Measurements from ENCODE around the gene NCAPG2.
"Not testable (repeated sequence)": the region's sequence is repeated elsewhere in the genome, so short reads cannot be mapped to it uniquely, and the experiment has no call there.

NCAPG2 gene

DNA sequence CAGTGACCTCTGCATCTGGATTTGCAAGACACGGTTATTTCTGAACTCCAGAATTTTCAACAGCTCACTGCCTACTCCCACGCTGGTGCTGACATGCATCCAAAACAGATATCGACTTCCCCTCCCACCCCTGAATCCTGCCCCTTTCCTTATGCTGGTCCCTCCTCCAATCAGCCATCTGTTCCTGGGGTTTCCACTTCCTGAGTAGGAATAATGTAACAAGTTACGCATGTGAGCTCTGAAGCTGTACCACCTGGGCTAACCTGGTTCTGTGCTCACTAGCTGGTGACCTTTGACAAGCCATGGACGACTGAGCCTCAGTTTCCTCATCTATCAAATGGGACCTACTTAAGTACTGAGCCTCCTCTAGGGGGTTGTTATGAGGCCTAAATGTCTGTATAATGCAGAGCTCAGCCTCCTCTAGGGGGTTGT is 1.7 kb upstream of the NCAPG2 start:
- DNase-seq = no peak

DNA sequence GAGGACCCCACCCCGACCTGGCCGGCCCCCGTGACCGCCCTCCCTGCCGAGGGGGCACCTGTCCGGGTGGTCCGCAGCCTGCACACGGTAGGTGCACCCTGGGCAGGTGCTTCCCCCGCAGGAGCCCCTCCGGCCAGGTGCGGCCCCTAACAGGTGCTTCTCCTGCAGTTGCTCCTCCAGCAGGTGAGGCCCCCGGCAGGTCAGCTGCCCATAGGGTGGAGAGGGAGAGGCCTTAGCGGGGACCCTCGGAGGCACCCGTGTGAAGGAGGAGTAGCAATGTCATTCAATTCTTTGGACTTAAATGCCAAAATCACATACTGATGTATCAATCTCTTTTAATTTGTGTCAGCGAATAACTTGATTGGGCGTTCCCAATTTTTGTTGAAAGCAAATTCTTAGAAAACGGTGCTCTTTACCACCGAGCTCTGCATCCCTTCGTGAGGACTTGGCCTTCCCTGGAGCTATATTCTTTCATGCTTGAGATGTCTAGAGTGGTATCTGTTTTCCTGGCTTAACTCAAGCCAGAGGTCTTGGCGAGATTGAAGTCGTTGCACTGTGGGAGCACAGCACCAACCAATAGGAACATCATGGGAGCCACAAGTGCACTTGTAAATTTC is 738 bp upstream of the NCAPG2 start:
- no peak for DNase-seq

DNA sequence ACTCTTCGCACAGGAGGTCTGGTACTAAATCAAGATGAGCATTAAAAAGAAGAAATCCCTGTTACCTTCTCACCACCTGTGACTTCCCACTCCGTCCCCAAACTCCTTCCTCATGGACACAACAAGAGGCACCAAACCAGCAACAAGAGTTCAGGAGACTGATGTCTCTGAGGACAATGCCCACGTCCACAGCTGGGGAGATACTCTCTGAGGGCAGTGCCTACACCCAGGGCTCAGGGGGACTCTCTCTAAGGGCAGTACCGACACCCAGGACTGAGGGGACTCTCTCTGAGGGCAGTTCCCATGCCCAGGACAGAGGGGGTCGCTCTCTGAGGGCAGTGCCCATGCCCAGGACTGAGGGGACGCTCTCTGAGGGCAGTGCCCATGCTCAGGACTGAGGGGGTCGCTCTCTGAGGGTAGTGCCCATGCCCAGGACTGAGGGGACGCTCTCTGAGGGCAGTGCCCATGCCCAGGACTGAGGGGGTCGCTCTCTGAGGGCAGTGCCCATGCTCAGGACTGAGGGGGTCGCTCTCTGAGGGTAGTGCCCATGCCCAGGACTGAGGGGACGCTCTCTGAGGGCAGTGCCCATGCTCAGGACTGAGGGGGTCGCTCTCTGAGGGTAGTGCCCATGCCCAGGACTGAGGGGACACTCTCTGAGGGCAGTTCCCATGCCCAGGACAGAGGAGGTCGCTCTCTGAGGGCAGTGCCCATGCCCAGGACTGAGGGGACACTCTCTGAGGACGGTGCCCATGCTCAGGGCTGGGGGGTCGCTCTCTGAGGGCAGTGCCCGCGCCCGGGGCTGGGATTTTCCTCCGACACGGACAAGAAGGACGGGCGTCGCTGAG is 703 bp downstream of the NCAPG2 start:
- DNase-seq = peak; percentile 31

DNA sequence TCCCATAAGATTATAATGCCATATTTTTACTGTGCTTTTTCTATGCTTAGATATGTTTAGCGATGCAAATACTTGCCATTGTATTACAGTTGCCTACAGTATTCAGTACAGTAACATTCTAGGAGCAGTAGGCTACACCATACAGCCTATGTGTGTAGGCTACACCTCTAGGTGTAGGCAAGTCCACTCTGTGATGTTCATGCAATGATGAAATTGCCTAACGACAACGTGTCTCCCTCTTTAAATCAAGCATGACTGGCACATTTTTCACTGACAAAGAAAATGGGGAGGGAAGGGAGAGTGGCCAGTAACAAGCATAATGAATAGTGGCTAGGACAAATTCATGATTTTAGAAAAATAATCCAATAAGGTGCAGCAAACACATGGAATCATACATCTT is 1.7 kb downstream of the NCAPG2 start:
- no peak for DNase-seq

DNA sequence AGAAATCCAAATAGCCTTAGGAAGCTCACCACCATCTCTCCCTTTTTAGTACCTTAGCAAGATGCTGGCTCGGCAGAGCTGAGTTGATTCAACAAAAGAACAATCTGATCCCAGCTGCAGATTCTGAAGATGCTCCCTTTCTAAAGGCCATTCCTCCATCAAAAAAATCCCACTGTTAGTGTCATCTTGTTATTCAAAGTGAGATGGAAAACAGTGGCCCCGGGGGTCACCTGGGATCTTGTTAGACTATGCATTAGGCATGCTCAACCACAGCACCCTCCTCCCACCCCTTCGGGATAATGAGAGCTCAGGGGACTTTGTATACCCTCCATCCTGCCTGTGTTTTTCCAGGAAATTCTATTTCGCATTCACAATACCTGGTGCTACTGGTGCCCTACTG is 2.4 kb downstream of the NCAPG2 start:
- DNase-seq = no peak

DNA sequence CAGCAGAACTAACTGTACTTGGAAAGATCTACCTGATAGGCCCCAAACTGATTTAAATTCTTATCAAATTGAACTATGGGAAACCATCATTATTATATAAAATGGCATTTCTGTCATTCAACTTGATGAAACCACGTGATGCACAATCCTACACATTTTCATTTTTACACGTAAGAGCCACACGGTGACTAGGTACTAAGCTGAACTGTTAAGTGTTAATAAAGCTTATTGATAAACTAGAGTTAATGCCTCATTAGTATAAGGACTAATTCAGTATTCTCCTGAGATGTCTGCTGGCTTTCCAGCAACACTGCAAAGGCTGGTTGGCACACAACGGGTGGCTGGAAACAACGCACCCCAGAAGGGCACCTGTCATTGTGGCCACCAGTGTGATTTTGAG is 4.6 kb downstream of the NCAPG2 start:
- DNase-seq = no peak

DNA sequence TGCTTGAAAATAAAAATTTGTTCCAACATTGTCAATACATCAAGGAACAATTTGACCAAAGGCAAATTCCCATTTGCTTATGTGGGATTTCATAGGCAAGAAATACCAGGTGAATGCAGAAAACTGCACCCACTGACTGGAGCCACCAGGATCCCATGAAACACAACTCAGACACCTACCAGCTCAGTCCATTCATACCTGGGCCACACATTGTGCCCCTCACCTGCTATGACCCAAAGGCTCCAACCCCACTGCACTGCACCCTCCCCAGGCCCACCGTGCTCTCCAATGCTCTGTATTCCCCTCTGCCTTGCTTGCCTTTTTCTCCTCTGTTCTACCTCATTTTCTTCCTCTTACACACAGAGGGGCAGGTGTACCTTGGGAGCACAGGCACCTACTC is 5.3 kb downstream of the NCAPG2 start:
- no peak for DNase-seq

DNA sequence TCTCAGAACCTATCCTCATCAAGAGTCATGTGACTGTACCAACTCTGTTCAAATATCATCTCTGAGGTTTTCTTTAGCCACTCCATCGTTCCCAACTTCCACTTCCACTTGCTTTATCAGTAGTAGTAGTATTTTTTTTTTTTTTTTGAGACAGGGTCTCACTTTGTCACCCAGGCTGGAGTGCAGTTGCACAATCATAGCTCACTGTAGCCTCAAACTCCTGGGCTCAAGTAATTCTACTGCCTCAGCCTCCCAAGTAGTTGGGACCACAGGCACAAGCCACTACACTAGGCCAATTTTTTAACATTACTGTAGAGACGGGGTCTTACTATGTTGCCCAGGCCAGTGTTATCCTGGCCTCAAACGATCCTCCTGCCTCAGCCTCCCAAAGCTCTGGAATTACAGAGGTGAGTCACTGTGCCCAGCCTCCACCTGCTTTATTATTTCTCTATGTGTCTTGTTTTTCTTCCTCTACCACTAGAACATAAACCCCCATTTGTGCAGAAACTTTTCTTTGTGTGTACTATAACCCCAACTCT is 5.9 kb downstream of the NCAPG2 start:
- DNase-seq = no peak

DNA sequence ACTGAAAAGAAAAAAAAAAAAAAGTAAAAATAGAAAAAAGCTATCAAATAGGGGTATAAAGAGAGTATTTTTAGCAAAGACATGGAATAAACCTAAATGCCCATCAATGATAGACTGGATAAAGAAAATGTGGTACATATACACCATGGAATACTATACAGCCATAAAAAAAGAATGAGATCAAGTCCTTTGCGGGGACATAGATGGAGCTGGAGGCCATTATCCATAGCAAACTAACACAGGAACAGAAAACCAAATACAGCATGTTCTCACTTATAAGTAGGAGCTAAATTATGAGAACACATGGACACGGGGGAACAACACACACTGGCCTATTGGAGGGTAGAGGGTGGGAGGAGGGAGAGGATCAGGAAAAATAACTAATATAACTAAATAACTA is 7.0 kb downstream of the NCAPG2 start:
- not testable (repeated sequence) for DNase-seq

DNA sequence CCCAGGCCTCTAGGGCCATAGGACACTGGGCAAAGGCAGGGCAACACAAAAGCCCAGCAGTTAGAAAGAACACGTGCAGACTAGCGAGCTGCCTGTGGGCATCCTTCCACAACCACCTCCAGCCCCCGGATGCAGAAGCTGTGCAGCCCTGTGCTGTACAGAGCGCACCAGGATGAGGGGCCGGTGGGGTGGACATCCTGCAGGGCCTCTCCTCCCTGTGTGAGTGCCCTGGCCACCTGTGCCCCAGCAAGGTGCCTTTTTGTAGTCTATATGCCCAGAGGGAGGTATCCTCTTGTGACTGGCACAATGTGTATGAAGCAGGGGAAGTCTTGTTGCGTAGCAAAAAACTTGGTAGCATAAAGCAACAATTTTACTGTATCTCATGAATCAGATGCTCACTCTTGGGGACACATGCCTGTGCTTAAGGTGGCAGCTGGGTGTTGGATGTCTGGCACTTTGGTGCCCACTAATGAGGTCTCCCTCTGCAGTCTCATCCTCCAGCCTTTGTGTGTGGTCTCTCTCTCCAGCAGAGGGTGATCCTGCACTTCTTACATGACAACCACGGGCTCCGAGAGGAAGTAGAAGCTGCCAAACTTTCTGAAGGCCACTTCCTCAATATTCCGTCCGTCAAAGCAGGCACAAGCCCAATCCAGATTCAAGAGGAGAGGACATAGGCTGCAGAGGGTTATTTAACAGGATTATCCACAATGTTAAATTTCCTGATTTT is 8.7 kb downstream of the NCAPG2 start:
- DNase-seq = peak; percentile 69

DNA sequence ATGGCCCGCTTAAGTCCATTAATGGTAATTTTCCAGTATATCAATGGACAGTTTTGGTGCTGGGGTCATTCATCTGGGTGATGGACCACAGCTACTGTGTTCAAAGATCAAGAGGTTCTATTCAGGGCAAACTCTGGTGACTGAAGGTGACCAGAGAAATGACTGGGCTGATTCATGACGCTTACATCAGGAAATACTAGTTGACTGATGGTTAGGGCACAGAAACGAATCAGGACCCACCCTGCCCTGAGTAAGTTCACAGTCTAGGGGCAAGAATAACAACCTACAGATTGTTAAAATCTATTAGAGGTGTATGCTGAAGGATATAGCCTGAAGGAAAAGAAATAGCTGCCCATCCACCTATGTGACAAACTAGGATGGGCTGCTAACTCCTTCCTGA is 9.5 kb downstream of the NCAPG2 start:
- DNase-seq = no peak

DNA sequence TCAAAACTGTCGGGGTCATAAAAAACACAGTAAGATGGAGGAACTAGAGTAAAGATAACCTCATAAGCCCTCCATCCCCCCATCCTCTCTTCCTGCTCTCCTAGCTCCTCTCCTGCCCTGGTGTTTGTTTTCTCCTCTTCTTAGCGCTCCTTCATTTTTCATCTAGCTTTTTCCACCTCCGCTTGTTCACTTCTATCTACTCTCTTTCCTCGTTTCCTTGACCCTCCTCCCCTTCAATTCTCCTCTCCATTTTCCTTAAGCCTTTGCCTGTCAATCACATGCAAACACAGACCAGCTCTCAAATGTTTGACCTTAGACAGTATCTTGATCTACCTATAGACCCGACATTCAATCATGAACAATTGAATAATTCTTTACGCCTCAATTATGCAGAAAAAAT is 10.0 kb downstream of the NCAPG2 start:
- DNase-seq = no peak

DNA sequence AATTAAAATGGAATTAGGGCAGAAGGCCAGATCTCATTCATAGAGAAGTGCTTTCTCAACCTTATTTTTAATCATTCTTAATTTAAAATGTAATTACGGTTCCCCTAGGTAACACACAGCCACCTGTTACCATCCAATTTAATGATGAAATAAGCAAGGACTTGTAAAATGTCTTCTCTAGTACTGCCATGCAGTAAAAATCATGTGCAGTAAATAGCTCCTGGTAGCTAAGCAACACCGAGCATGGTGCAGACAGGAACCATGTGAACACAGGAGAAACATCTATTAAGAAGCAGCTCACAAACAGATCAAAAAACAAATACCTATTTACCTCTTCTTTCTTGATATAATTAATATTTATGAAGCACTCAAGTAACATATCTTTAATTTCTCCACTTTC is 15.1 kb downstream of the NCAPG2 start:
- DNase-seq = no peak

DNA sequence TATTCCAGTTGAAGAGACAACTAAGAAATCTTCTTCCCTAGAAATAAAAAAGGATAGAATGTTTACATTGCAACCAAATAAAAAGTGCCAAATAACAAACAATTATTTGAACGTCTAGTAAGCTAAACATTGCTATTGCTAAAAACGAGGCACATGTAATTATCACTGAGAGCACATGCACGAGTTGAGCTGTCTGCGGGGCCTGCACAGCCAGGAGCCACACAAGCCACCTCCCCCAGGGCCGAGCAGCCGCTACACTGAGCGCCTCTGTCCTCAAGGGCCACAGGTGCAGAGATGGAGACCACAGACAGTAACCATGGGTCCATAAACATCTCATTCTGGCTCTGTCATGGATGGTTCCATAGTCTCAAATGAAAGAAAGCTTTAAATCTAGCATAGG is 17.2 kb downstream of the NCAPG2 start:
- no peak for DNase-seq

DNA sequence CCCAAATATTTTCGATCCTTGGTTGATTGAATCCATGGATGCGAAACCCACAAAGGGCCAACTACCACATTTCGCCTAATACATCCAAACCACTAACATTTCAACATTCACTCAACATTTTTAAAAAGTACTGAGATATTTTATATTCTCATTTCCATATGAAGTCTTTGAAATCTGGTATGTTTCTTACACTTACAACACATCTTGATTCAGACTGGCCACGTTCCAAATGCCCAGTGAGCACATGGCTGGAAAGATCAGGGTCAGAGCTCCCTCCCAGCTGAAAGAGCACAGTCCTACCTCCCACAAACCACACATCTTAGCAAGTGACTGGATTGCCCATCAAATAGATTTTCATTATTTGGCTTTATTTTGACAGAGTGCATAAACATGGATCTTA is 18.9 kb downstream of the NCAPG2 start:
- DNase-seq = no peak

DNA sequence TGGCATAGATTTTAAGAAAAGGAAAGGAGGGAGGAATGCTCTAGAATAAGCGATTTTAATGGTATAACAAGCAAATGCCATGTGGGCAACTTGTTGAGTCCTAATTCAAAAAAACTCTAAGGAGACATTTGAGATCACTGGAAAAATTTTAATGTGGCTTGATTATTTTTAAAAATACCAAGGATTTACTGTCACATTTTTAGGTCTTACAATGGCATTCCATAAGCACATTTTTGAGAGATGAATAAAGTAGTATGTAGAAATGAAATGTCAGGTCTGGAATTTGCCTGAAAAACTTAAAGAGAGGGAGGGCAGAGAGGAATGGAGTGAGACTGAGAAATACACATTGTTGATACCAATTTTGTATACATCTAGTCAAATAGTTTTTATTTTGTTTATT is 20.3 kb downstream of the NCAPG2 start:
- no peak for DNase-seq

DNA sequence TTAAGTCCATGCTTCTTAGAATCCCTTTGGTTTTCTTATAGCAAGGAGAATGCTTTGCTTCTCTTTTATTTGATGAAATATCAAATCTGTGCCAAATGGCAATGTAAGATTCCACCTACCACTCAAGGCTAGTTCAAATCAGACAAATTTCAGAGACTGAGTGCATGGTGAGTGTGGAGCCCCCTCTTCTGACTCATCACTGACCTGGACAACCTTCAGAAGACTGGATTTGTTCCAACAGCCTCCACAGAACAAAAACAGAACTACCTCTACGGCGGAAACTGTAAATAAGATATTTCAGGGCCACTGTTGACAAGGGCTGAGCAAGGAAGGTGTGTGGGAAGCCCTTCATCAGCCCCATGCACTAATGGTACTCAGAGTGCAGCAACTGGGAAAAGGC is 21.1 kb downstream of the NCAPG2 start:
- DNase-seq = no peak

DNA sequence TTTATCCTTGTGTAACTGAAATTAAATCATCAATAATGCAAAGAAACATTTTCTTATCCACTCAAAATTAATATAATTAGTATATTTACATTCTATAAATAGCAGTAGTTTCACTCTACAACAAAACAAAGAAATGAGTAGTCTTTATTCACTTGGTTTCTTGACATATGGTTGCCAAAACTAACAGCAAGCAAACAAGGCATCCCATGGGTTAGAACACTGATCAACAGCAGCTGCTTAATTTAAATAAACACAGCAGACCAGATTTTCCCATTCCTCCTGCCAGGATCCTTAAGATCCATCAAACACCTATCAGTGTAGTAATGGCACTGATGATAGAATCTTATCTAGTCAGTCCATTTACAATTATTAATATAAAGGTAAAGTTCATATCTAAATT is 22.1 kb downstream of the NCAPG2 start:
- no peak for DNase-seq

DNA sequence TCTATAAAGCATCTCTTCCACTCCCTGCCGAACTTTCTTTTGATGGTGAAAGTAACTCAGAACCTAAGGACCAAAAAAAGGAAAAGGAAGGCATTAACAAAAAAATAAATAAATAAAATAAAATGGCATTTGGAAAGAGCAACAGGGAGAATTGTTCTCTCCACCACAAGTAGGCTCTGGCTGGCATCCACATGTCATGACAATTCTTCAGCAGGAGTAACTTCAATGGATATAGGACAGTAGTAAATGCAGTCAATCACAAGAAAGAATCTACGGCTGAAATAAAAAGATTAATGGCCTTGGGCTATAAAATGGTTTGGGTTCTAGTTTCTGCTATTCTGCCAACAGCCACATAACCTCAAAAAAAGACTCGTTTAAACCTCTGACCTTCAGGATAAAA is 23.9 kb downstream of the NCAPG2 start:
- DNase-seq = no peak

DNA sequence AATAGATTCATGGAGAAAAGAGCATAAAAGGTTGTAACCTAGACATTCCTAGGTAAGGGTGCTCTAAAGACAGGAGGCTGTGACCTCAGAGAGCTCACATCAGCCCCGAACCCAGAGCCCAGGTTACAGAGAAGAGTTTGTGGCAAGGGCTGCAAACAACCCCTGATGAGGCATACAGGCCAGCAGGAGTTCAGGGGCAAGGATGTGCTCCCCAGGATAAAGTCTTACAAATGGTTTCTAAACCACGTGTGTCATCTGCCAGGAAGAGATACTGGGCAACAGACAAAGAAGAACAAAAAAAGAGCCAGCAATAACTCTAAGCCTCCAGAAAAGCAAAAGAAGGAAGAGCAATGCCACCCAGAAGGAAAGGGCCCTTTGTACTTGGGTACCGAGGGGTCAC is 27.7 kb downstream of the NCAPG2 start:
- no peak for DNase-seq

DNA sequence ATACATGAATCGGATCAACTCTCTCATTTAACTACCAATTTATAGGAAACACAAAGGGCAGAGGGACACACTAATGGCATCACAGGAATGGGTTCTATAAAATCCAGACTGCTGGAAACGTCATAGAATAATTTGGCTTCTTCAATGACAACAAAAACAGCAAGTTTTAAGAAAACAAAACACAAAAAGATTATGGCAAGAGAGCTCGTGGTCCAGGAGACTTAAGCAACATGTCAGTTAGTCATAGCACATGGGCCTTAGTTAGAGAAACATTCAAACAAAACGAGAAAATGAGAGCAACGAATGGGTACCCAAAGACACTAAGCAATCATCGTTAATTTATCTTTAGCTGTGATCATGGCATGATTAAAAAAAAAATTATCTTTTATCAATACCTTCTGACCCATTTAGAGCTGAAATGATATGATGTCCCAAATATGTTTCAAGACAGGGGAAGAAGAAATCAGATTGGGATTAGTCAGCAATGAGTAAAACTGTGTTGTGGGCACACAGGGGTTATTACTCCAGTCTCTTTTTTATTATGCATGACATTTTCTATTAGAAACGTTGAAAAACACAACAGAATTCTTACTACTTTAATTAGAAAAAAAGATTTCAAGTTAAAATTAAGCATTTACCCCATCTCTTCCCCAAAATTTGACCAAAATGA is 28.3 kb downstream of the NCAPG2 start:
- no peak for DNase-seq

DNA sequence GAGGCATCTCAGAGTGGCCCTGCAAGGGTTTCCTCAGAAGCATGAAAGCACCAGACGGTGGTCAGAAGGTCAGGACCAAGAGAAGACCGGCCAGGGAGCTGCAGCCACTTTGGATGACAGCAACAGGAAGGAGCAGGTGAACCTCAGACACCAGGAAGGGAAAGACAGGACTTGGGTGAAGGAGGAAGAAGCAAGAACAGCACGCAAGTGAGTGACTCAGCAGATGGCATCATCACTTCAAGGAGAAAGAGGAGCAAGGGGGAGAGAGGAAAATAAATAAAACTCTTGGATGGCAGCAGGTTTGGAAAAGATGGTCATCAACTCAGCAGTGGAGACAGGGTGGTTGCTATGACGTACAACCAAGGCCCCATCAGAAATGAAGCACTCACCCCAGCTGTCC is 31.6 kb downstream of the NCAPG2 start:
- no peak for DNase-seq

DNA sequence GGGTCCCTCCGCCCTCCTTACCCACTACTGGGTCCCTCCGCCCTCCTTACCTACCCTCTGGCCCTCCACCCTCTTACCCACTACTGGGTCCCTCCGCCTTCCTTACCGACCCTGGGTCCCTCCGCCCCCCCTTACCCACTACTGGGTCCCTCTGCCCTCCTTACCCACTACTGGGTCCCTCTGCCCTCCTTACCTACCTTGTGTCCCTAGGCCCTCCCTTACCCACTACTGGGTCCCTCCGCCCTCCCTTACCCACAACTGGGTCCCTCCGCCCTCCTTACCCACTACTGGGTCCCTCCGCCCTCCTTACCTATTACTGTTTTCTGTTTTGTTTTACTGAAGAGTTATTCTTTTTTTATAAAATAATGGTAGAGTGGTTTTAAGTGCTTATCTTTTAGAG is 36.5 kb downstream of the NCAPG2 start:
- not testable (repeated sequence) for DNase-seq
